Small intestine (tissue), 7 donors: Measurements from ENCODE around the gene OXLD1. TPM values are rescaled to one million over a fixed set of nuclear protein-coding genes. Genes with fewer than 3 reads are reported as not detected.

Experiments
- DNase-seq, 2 donors: peaks; one replicate each; pipeline versions ENCODE4 v3.0.0 to v3.0.0-alpha.2; 2013
- FAIRE-seq: peaks from 2 replicates; lab custom pipeline; 2012; peaks lifted over from hg19 to GRCh38; lab: Jason Lieb, UNC
- H3K27ac ChIP-seq, 3 donors: one replicate each; pipeline ENCODE4 v1.5.1; 2013; ENCODE audit warnings: low read length in 2 of 3, mild to moderate bottlenecking in 2 of 3, control low read depth in 1 of 3, inconsistent platforms in 1 of 3, low read depth in 1 of 3, moderate library complexity in 1 of 3
- H3K27me3 ChIP-seq, 3 donors: one replicate each; pipeline ENCODE4 v1.6.1; 2013; ENCODE audit warnings: low read length in 3 of 3, inconsistent platforms in 1 of 3; ENCODE audit not compliant: control insufficient read depth in 3 of 3, insufficient read depth in 3 of 3
- H3K36me3 ChIP-seq, 3 donors: one replicate each; pipeline ENCODE4 v1.6.1; 2013; ENCODE audit warnings: low read length in 3 of 3, inconsistent platforms in 1 of 3, low read depth in 1 of 3, mild to moderate bottlenecking in 1 of 3, moderate library complexity in 1 of 3; ENCODE audit not compliant: control insufficient read depth in 3 of 3, insufficient read depth in 2 of 3
- H3K4me1 ChIP-seq, 3 donors: one replicate each; pipeline ENCODE4 v1.6.1; 2013; ENCODE audit warnings: low read length in 2 of 3, inconsistent platforms in 1 of 3, low read depth in 1 of 3, mild to moderate bottlenecking in 1 of 3, moderate library complexity in 1 of 3; ENCODE audit not compliant: control insufficient read depth in 3 of 3, insufficient read depth in 2 of 3
- H3K4me3 ChIP-seq, 3 donors: one replicate each; pipeline ENCODE4 v1.5.1; 2013; ENCODE audit warnings: low read length in 3 of 3, control low read depth in 1 of 3, inconsistent platforms in 1 of 3, low read depth in 1 of 3, mild to moderate bottlenecking in 1 of 3, moderate library complexity in 1 of 3
- H3K9me3 ChIP-seq, 2 donors: one replicate each; pipeline ENCODE4 v1.6.1; 2013; ENCODE audit warnings: low read depth in 1 of 2, low read length in 1 of 2; ENCODE audit not compliant: control insufficient read depth in 2 of 2, insufficient read depth in 1 of 2
- WGBS, 3 donors: extraction: QIAGEN DNeasy Blood & Tissue Kit; methylation state at CpG; one replicate each; pipeline ENCODE4 v1.1.7; 2013; 5-methylcytosine and 5-hydroxymethylcytosine counted together
- polyA plus RNA-seq, 4 donors: library from polyadenylated mRNA; stranded (reverse) in 3 of 4; unstranded in 1 of 4; fragments of 200-250 nt in 3 of 4; fragments of 120-200 nt in 1 of 4; gene quantifications; one replicate each; pipeline versions ENCODE4 v1.2.1 to v1.2.3, GENCODE V29; 2013
- donor health status: healthy with polysubstance abuse.
- donor health status: control.
- donor health status: control.
- donor health status: Bipolar disorder and iron deficiency.
- donor health status: healthy.

Gene OXLD1
- polyA plus RNA-seq, 4 donors = 22.1 to 76.0 (median 65.2) TPM

GRCh38 chr17:81703747-81704654, 37.6 kb upstream of the OXLD1 start:
- H3K4me3 ChIP-seq = peak overlapping the region; percentile 88 to 97 (median 94)
- H3K9me3 ChIP-seq = no peaks in the 10 kb centered on the region
- H3K27ac ChIP-seq = peak overlapping the region in 2 of 3 donors; percentile 88 to 96
- DNase-seq (no peak), FAIRE-seq (no peak)
- peaks cover 0 to 21% (median 0%) of the 10 kb centered on the region in 3 donors for H3K4me1 ChIP-seq
- peaks cover 11 to 73% (median 12%) of the 10 kb centered on the region in 3 donors for H3K36me3 ChIP-seq
- 12 to 24% (median 19%) methylated on average over 25 to 27 of the region's 27 CpGs for WGBS, 3 donors
- H3K27me3 ChIP-seq = no peaks in the 10 kb centered on the region

DNA sequence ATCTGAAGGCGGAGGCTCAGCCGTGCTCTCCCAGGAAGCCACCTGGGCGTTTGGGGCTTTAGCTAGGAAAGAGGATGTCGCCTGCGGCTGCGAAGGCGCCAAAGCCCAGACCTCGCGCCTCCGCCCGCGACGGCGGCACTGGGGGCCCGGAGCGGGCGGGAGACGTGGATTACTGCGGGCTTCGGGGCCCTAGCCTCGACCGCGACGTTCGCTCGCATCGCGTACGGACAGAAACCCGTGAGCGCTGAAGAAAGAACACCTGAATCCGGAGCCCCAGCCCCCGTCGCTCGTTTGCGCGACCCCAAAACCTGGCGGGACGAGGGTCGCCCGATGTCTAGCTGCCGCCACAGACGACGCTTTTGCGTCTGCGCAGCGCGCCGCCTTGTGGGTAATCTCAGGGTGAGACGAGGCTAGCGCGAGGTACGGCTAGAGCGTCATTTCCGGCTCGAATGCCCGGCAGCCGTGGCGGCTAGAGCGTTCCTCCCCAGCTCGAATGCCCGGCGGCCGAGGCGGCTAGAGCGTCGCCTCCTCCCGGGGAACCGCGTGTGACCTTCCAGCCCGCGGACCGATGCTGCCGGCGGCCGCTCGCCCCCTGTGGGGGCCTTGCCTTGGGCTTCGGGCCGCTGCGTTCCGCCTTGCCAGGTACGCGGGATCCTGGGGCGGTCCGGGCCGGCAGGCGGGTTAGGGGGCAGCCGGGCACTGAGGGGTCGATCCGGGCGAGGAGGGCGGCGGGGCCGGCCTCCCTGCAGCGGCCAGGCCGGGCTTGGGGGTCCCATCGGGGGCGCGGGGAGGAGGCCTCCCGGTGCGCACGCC, 36.7 kb upstream of the OXLD1 start, which contains the start of gene MRPL12:
Gene MRPL12 (plus strand): TSS at position 434 of the 813 bp plus-strand sequence. CDS start 135 bp downstream, at position 569.
- Histone ChIP-seq H3K36me3 (peaks cover 12 to 71% (median 13%) of the 10 kb centered on the region in 3 donors), H3K27me3 (no peaks in the 10 kb centered on the region), H3K9me3 (no peaks in the 10 kb centered on the region), H3K4me3 (peak within 1 kb of the TSS; percentile 88 to 97 (median 94)), H3K27ac (peak within 1 kb of the TSS; percentile 88 to 96 (median 95)), H3K4me1 (peaks cover 0 to 21% (median 0%) of the 10 kb centered on the region in 3 donors)
- WGBS, 3 donors = 0 to 1% (median 0%) methylated on average over 77 to 102 of the region's 102 CpGs
- FAIRE-seq (no peak), DNase-seq (peak; percentile 93 to 98)

- H3K4me3 ChIP-seq = peak overlapping the region in 2 of 3 donors; percentile 88 to 94
- 45 to 66% (median 54%) methylated on average over 23 of the region's 23 CpGs for WGBS, 3 donors
- no peaks in the 10 kb centered on the region for H3K9me3 ChIP-seq
- peak overlapping the region in 2 of 3 donors; percentile 30 to 95 for H3K27ac ChIP-seq
- peaks cover 0 to 21% (median 0%) of the 10 kb centered on the region in 3 donors for H3K4me1 ChIP-seq
- DNase-seq = peak; percentile 33 to 60
- no peaks in the 10 kb centered on the region for H3K27me3 ChIP-seq
- no peak for FAIRE-seq
- peaks cover 7 to 71% (median 13%) of the 10 kb centered on the region in 3 donors for H3K36me3 ChIP-seq
These were observed 35.1 kb upstream of the OXLD1 start for GRCh38 chr17:81701288-81702071.

GRCh38 chr17:81700353-81701287, 34.2 kb upstream of the OXLD1 start:
- Histone ChIP-seq H3K27me3 (no peaks in the 10 kb centered on the region), H3K4me1 (peaks cover 0 to 21% (median 0%) of the 10 kb centered on the region in 3 donors), H3K27ac (no peak overlapping the region), H3K9me3 (no peaks in the 10 kb centered on the region), H3K4me3 (peak overlapping the region in 1 of 3 donors; percentile 88), H3K36me3 (peaks cover 9 to 71% (median 18%) of the 10 kb centered on the region in 3 donors)
- no peak for FAIRE-seq
- DNase-seq = no peak
- WGBS, 3 donors = 87 to 89% (median 88%) methylated on average over 25 of the region's 25 CpGs

- FAIRE-seq (no peak), DNase-seq (no peak)
- peaks cover 0 to 14% (median 0%) of the 10 kb centered on the region in 3 donors for H3K4me1 ChIP-seq
- WGBS, 3 donors = 86 to 90% (median 88%) methylated on average over 25 of the region's 25 CpGs
- no peaks in the 10 kb centered on the region for H3K9me3 ChIP-seq
- H3K27ac ChIP-seq = no peak overlapping the region
- H3K36me3 ChIP-seq = peaks cover 13 to 86% (median 32%) of the 10 kb centered on the region in 3 donors
- H3K27me3 ChIP-seq = no peaks in the 10 kb centered on the region
- no peak overlapping the region for H3K4me3 ChIP-seq
These were observed 31.0 kb upstream of the OXLD1 start for GRCh38 chr17:81697261-81698044.

DNA sequence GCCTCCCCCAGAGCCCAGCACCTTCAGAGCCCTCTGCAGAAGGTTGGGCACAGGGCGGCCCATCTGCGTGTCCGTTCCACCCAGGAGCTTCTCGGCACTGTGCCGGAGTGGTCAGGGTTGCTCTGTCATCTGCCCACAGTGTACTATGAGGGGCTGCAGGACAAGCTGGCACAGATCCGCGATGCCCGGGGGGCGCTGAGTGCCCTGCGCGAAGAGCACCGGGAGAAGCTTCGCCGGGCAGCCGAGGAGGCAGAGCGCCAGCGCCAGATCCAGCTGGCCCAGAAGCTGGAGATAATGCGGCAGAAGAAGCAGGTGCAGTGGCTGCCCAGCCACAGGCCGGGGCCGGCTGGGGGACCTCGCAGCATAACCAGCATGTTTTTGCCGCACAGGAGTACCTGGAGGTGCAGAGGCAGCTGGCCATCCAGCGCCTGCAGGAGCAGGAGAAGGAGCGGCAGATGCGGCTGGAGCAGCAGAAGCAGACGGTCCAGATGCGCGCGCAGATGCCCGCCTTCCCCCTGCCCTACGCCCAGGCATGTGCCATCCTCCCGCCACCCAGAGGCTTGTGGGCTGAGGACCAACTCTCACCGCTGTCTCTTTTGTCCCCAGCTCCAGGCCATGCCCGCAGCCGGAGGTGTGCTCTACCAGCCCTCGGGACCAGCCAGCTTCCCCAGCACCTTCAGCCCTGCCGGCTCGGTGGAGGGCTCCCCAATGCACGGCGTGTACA, 30.0 kb upstream of the OXLD1 start:
- no peak for FAIRE-seq
- Histone ChIP-seq H3K9me3 (no peaks in the 10 kb centered on the region), H3K36me3 (peaks cover 13 to 93% (median 36%) of the 10 kb centered on the region in 3 donors), H3K4me1 (peaks cover 0 to 9% (median 0%) of the 10 kb centered on the region in 3 donors), H3K27ac (no peak overlapping the region), H3K27me3 (no peaks in the 10 kb centered on the region), H3K4me3 (no peak overlapping the region)
- no peak for DNase-seq
- WGBS, 3 donors = 91 to 96% (median 94%) methylated on average over 37 to 40 of the region's 40 CpGs
